ENCODE results near the gene SNX20. TPM values are rescaled to one million over a fixed set of nuclear protein-coding genes. Genes with fewer than 3 reads are reported as not detected.

The SNX20 gene
- total and polyA plus RNA-seq, 9 donors = 0.75 to 1.6 (median 1.3) TPM

- H3K9me3 ChIP-seq (replicated peaks; ENCODE audit: control insufficient read depth, low read depth, low read length) = no peaks in the 10 kb centered on the region
- no peaks in the 10 kb centered on the region for H3K27me3 ChIP-seq (ENCODE audit: control insufficient read depth, insufficient read depth, low read length)
- no peak for DNase-seq
- no peak overlapping the region for H3K4me3 ChIP-seq (ENCODE audit: low read length)
- H3K27ac ChIP-seq (ENCODE audit: low read length) = no peak overlapping the region
- H3K4me1 ChIP-seq (ENCODE audit: control insufficient read depth, insufficient read depth, low read length) = peaks cover 21% of the 10 kb centered on the region
- H3K36me3 ChIP-seq (ENCODE audit: control insufficient read depth, insufficient read depth, low read length) = no peaks in the 10 kb centered on the region
- 81% methylated on average over 2 of the region's 6 CpGs for WGBS (ENCODE audit: insufficient coverage)
Observed at GRCh38 chr16:50679676-50680555, 1.2 kb downstream of the SNX20 start.

- no peak overlapping the region for H3K27ac ChIP-seq (ENCODE audit: low read length)
- 75% methylated on average over 9 of the region's 14 CpGs for WGBS (ENCODE audit: insufficient coverage)
- peaks cover 21% of the 10 kb centered on the region for H3K4me1 ChIP-seq (ENCODE audit: control insufficient read depth, insufficient read depth, low read length)
Observed at GRCh38 chr16:50679266-50679665, 1.8 kb downstream of the SNX20 start.

GRCh38 chr16:50678531-50678930, 2.6 kb downstream of the SNX20 start:
- peaks cover 21% of the 10 kb centered on the region for H3K4me1 ChIP-seq (ENCODE audit: control insufficient read depth, insufficient read depth, low read length)
- DNase-seq = no peak
- no peak overlapping the region for H3K4me3 ChIP-seq (ENCODE audit: low read length)
- no peaks in the 10 kb centered on the region for H3K9me3 ChIP-seq (replicated peaks; ENCODE audit: control insufficient read depth, low read depth, low read length)
- WGBS (ENCODE audit: insufficient coverage) = 48% methylated on average over 3 of the region's 3 CpGs
- peaks cover 3% of the 10 kb centered on the region for H3K36me3 ChIP-seq (ENCODE audit: control insufficient read depth, insufficient read depth, low read length)
- no peaks in the 10 kb centered on the region for H3K27me3 ChIP-seq (ENCODE audit: control insufficient read depth, insufficient read depth, low read length)
- H3K27ac ChIP-seq (ENCODE audit: low read length) = no peak overlapping the region

More at GRCh38 chr16:50679266-50679665, 1.8 kb downstream of the SNX20 start:
- Histone ChIP-seq H3K4me3 (ENCODE audit: low read length) (no peak overlapping the region), H3K36me3 (ENCODE audit: control insufficient read depth, insufficient read depth, low read length) (no peaks in the 10 kb centered on the region), H3K9me3 (replicated peaks; ENCODE audit: control insufficient read depth, low read depth, low read length) (no peaks in the 10 kb centered on the region), H3K27me3 (ENCODE audit: control insufficient read depth, insufficient read depth, low read length) (no peaks in the 10 kb centered on the region)
- DNase-seq = no peak

GRCh38 chr16:50677351-50677750, 3.8 kb downstream of the SNX20 start:
- Histone ChIP-seq H3K9me3 (replicated peaks; ENCODE audit: control insufficient read depth, low read depth, low read length) (peaks cover 5% of the 10 kb centered on the region), H3K27ac (ENCODE audit: low read length) (no peak overlapping the region), H3K27me3 (ENCODE audit: control insufficient read depth, insufficient read depth, low read length) (peaks cover 2% of the 10 kb centered on the region), H3K4me3 (ENCODE audit: low read length) (no peak overlapping the region), H3K36me3 (ENCODE audit: control insufficient read depth, insufficient read depth, low read length) (peaks cover 3% of the 10 kb centered on the region), H3K4me1 (ENCODE audit: control insufficient read depth, insufficient read depth, low read length) (peaks cover 21% of the 10 kb centered on the region)
- 91% methylated on average over 5 of the region's 7 CpGs for WGBS (ENCODE audit: insufficient coverage)
- DNase-seq = no peak

- Histone ChIP-seq H3K36me3 (ENCODE audit: control insufficient read depth, insufficient read depth, low read length) (peaks cover 3% of the 10 kb centered on the region), H3K4me1 (ENCODE audit: control insufficient read depth, insufficient read depth, low read length) (peaks cover 21% of the 10 kb centered on the region), H3K4me3 (ENCODE audit: low read length) (no peak overlapping the region), H3K27ac (ENCODE audit: low read length) (no peak overlapping the region), H3K27me3 (ENCODE audit: control insufficient read depth, insufficient read depth, low read length) (peaks cover 2% of the 10 kb centered on the region), H3K9me3 (replicated peaks; ENCODE audit: control insufficient read depth, low read depth, low read length) (peaks cover 10% of the 10 kb centered on the region)
- WGBS (ENCODE audit: insufficient coverage) = 88% methylated on average over 5 of the region's 9 CpGs
- DNase-seq = no peak
Observed at GRCh38 chr16:50676684-50677225, 4.4 kb downstream of the SNX20 start.

GRCh38 chr16:50675686-50676610, 5.2 kb downstream of the SNX20 start:
- Histone ChIP-seq H3K4me3 (ENCODE audit: low read length) (no peak overlapping the region), H3K27ac (ENCODE audit: low read length) (no peak overlapping the region), H3K9me3 (replicated peaks; ENCODE audit: control insufficient read depth, low read depth, low read length) (peaks cover 15% of the 10 kb centered on the region), H3K36me3 (ENCODE audit: control insufficient read depth, insufficient read depth, low read length) (peaks cover 3% of the 10 kb centered on the region), H3K27me3 (ENCODE audit: control insufficient read depth, insufficient read depth, low read length) (peaks cover 2% of the 10 kb centered on the region), H3K4me1 (ENCODE audit: control insufficient read depth, insufficient read depth, low read length) (peaks cover 13% of the 10 kb centered on the region)
- DNase-seq = no peak
- WGBS (ENCODE audit: insufficient coverage) = 85% methylated on average over 15 of the region's 23 CpGs

GRCh38 chr16:50674831-50675230, 6.3 kb downstream of the SNX20 start:
- Histone ChIP-seq H3K27ac (ENCODE audit: low read length) (no peak overlapping the region), H3K27me3 (ENCODE audit: control insufficient read depth, insufficient read depth, low read length) (peaks cover 2% of the 10 kb centered on the region), H3K36me3 (ENCODE audit: control insufficient read depth, insufficient read depth, low read length) (peaks cover 3% of the 10 kb centered on the region), H3K4me3 (ENCODE audit: low read length) (no peak overlapping the region), H3K9me3 (replicated peaks; ENCODE audit: control insufficient read depth, low read depth, low read length) (peaks cover 15% of the 10 kb centered on the region), H3K4me1 (ENCODE audit: control insufficient read depth, insufficient read depth, low read length) (peaks cover 5% of the 10 kb centered on the region)
- no CpG with 5 or more reads among the region's 4 CpGs for WGBS (ENCODE audit: insufficient coverage)
- no peak for DNase-seq

- no peak for DNase-seq
- Histone ChIP-seq H3K27me3 (ENCODE audit: control insufficient read depth, insufficient read depth, low read length) (peaks cover 2% of the 10 kb centered on the region), H3K4me3 (ENCODE audit: low read length) (no peak overlapping the region), H3K27ac (ENCODE audit: low read length) (no peak overlapping the region), H3K36me3 (ENCODE audit: control insufficient read depth, insufficient read depth, low read length) (peaks cover 3% of the 10 kb centered on the region), H3K4me1 (ENCODE audit: control insufficient read depth, insufficient read depth, low read length) (peaks cover 12% of the 10 kb centered on the region), H3K9me3 (replicated peaks; ENCODE audit: control insufficient read depth, low read depth, low read length) (peaks cover 15% of the 10 kb centered on the region)
- WGBS (ENCODE audit: insufficient coverage) = 44% methylated on average over 62 of the region's 70 CpGs
Observed at GRCh38 chr16:50673496-50674275, 7.4 kb downstream of the SNX20 start.

- Histone ChIP-seq H3K36me3 (ENCODE audit: control insufficient read depth, insufficient read depth, low read length) (peaks cover 3% of the 10 kb centered on the region), H3K4me3 (ENCODE audit: low read length) (no peak overlapping the region), H3K9me3 (replicated peaks; ENCODE audit: control insufficient read depth, low read depth, low read length) (peaks cover 15% of the 10 kb centered on the region), H3K27me3 (ENCODE audit: control insufficient read depth, insufficient read depth, low read length) (peaks cover 2% of the 10 kb centered on the region), H3K27ac (ENCODE audit: low read length) (no peak overlapping the region), H3K4me1 (ENCODE audit: control insufficient read depth, insufficient read depth, low read length) (peaks cover 28% of the 10 kb centered on the region)
- 71% methylated on average over 2 of the region's 2 CpGs for WGBS (ENCODE audit: insufficient coverage)
- no peak for DNase-seq
Observed at GRCh38 chr16:50671644-50672260, 9.4 kb downstream of the SNX20 start.

Data from muscle of leg (tissue), 11 donors.